Thyroid gland (tissue), 4 donors: ENCODE data around the gene B4GALT5. TPM values are rescaled to one million over a fixed set of nuclear protein-coding genes. Genes with fewer than 3 reads are reported as not detected.
"Not testable (repeated sequence)": the region's sequence is repeated elsewhere in the genome, so short reads cannot be mapped to it uniquely, and the experiment has no call there.

Experiments used
- DNase-seq, 2 donors: peaks; one replicate each; pipeline ENCODE4 v3.0.0-alpha.2; 2019
- H3K27ac ChIP-seq, 3 donors: fragments of 200-600 bp; sonication (generic); 1 replicate in 2 of 3; 2 replicates in 1 of 3; pipeline ENCODE4 v1.5.1; 2016 to 2019; ENCODE audit warnings: mild to moderate bottlenecking in 1 of 3, moderate library complexity in 1 of 3
- H3K27me3 ChIP-seq: fragments of 200-600 bp; sonication (generic); one replicate; pipeline ENCODE4 v1.5.1; 2019
- H3K36me3 ChIP-seq, 2 donors: fragments of 200-600 bp; sonication (generic); one replicate each; pipeline ENCODE4 v1.5.1; 2016 to 2019
- H3K4me1 ChIP-seq, 2 donors: fragments of 200-600 bp; sonication (generic); one replicate each; pipeline ENCODE4 v1.5.1; 2017 to 2019
- H3K4me3 ChIP-seq, 3 donors: fragments of 200-600 bp; sonication (generic); replicated peaks in 1 of 3; 1 replicate in 2 of 3; 2 replicates in 1 of 3; pipeline ENCODE4 v1.5.1; 2016; ENCODE audit warnings: mild to moderate bottlenecking in 1 of 3
- H3K9me3 ChIP-seq: fragments of 200-600 bp; sonication (generic); one replicate; pipeline ENCODE4 v1.5.1; 2017
- POLR2A ChIP-seq, 2 donors: fragments of 450-650 bp; IDR thresholded peaks; one replicate each; pipeline ENCODE4 v1.6.1; 2017; ENCODE audit warnings: antibody characterized with exemption in 2 of 2, mild to moderate bottlenecking in 2 of 2, moderate library complexity in 1 of 2
- WGBS, 2 donors: methylation state at CpG; one replicate each; pipeline ENCODE4 v1.1.5; 2017; 5-methylcytosine and 5-hydroxymethylcytosine counted together
- intact Hi-C: fragments of 100-400 bp; cut with DNase I; formaldehyde crosslinking; loops from one replicate; pipeline ENCODE4 v1.15.1; 2023
- total RNA-seq, 4 donors: library from RNA; depleted of rRNA; stranded (reverse); fragments of >200 nt; gene quantifications; one replicate each; pipeline ENCODE4 v1.2.3, GENCODE V29; 2016
- TF ChIP-seq, protein P1 (sequence below), 6 experiments: fragments of 200-600 bp in 3 of 6; fragments of 450-650 bp in 3 of 6; sonication (generic) in 3 of 6; IDR thresholded peaks; one replicate each; pipeline ENCODE4 v1.5.1; 2016 to 2019; ENCODE audit warnings: antibody characterized with exemption in 6 of 6, mild to moderate bottlenecking in 2 of 6, inconsistent platforms in 1 of 6, moderate library complexity in 1 of 6

The B4GALT5 gene
- total RNA-seq, 4 donors from 2014 or later, result 11.5 to 22.2 (median 17.6) TPM

- Histone ChIP-seq H3K9me3 (no peaks in the 10 kb centered on the region), H3K36me3 (no peaks in the 10 kb centered on the region), H3K27ac (peak overlapping the region in 2 of 3 donors; percentile 39 to 45), H3K4me1 (peaks cover 6 to 15% of the 10 kb centered on the region in 2 donors), H3K27me3 (no peaks in the 10 kb centered on the region), H3K4me3 (no peak overlapping the region)
- DNase-seq, result peak; percentile 68 to 69
- TF ChIP-seq, protein P1, sequence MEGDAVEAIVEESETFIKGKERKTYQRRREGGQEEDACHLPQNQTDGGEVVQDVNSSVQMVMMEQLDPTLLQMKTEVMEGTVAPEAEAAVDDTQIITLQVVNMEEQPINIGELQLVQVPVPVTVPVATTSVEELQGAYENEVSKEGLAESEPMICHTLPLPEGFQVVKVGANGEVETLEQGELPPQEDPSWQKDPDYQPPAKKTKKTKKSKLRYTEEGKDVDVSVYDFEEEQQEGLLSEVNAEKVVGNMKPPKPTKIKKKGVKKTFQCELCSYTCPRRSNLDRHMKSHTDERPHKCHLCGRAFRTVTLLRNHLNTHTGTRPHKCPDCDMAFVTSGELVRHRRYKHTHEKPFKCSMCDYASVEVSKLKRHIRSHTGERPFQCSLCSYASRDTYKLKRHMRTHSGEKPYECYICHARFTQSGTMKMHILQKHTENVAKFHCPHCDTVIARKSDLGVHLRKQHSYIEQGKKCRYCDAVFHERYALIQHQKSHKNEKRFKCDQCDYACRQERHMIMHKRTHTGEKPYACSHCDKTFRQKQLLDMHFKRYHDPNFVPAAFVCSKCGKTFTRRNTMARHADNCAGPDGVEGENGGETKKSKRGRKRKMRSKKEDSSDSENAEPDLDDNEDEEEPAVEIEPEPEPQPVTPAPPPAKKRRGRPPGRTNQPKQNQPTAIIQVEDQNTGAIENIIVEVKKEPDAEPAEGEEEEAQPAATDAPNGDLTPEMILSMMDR (IDR thresholded peaks at IDR 0.05), result no peak
- TF ChIP-seq POLR2A (IDR thresholded peaks at IDR 0.05), result no peak
- intact Hi-C loops, result no loop called here
- WGBS, 2 donors, result 40 to 42% methylated on average over 7 of the region's 7 CpGs
Observed at GRCh38 chr20:49724408-49725223, 10.9 kb upstream of the B4GALT5 start.

- H3K36me3 ChIP-seq, H3K9me3 ChIP-seq, DNase-seq, H3K27ac ChIP-seq, intact Hi-C loops, H3K27me3 ChIP-seq, H3K4me3 ChIP-seq: not testable (repeated sequence)
- peaks cover 6 to 15% of the 10 kb centered on the region in 2 donors for H3K4me1 ChIP-seq
- 93 to 95% methylated on average over 6 of the region's 6 CpGs for WGBS, 2 donors
Observed at GRCh38 chr20:49723758-49724157, 10.1 kb upstream of the B4GALT5 start.

DNA sequence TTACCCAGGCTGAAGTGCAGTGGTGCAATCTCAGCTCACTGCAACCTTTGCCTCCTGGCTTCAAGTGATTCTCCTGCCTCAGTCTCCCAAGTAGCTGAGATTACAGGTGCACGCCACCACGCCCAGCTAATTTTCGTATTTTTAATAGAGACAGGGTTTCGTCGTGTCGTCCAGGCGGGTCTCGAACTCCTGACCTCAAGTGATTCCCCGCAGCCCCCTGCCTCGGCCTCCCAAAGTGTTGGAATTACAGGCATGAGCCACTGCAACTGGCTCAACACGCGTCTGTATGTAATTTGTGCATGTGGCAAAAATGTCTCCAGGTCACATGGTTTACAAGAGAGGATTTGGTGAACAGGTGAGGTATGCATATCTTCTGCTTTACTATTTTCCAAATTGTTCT is 7.6 kb upstream of the B4GALT5 start:
- H3K4me3 ChIP-seq, H3K36me3 ChIP-seq, H3K9me3 ChIP-seq, H3K27ac ChIP-seq, DNase-seq, intact Hi-C loops, H3K27me3 ChIP-seq: not testable (repeated sequence)
- H3K4me1 ChIP-seq, result peaks cover 6 to 11% of the 10 kb centered on the region in 2 donors
- WGBS, 2 donors, result 89 to 97% methylated on average over 12 of the region's 12 CpGs

GRCh38 chr20:49715466-49715865 is 1.8 kb upstream of the B4GALT5 start:
- H3K36me3 ChIP-seq, result no peaks in the 10 kb centered on the region
- peaks cover 14 to 18% of the 10 kb centered on the region in 2 donors for H3K4me1 ChIP-seq
- H3K4me3 ChIP-seq, result no peak overlapping the region
- H3K27ac ChIP-seq, result no peak overlapping the region
- H3K9me3 ChIP-seq, result no peaks in the 10 kb centered on the region
- DNase-seq, result no peak
- no peaks in the 10 kb centered on the region for H3K27me3 ChIP-seq
- WGBS, 2 donors, result 87 to 94% methylated on average over 7 of the region's 7 CpGs
- intact Hi-C loops, result loop anchor here (10.0 kb wide), 1 partner anchor 91 kb away; no protein-coding TSS in a partner anchor
- no peak for TF ChIP-seq POLR2A (IDR thresholded peaks at IDR 0.05)
- TF ChIP-seq, protein P1 (IDR thresholded peaks at IDR 0.05), result no peak

DNA sequence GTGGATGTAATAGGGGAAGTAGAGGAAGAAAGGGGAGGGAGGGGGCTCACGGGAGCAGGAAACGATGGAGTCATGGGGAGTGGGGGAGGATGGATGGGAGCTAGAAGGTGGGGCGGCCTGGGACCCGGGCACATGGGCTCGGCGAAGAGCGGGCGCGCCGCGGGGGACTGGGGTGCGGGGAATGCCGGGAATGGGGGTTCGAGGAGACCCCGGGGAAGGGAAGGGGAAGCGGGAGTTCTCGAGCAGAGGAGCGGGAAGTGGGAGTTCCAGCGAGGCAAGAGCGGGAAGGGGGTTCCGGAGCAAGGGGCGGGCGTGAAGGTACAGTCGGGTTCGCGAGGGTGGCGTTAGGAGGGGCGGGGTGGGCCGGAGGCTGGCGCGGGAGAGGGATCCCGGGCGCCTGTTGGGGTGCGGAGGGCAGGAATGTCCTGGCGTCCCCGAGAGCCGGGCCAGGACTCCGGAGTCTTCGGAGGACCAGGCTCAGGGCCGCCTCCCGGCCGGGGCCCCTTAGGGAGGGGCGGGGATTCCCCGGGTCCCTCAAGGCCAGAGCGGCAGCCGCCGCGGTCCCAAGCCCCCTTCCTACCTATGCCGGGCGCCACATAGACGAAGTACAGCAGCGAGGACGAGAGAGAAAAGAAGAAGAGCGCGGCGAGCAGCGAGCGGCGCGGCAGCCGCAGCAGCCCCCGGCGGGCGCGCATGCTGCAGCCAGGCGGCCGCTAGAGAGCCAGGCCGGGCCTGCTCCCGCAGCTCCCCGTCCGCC is 504 bp downstream of the B4GALT5 start:
- peak; percentile 32 to 45 for DNase-seq
- no peaks in the 10 kb centered on the region for H3K27me3 ChIP-seq
- no peaks in the 10 kb centered on the region for H3K36me3 ChIP-seq
- peak overlapping the region; percentile 56 to 82 (median 72) for H3K27ac ChIP-seq
- peak overlapping the region; percentile 40 to 83 (median 75) for H3K4me3 ChIP-seq
- intact Hi-C loops, result loop anchor here (5.0 to 10.0 kb wide), 2 partner anchors 88 to 109 kb away; no protein-coding TSS in a partner anchor
- TF ChIP-seq, protein P1 (IDR thresholded peaks at IDR 0.05), result peak in 2 of 6 experiments; percentile 2 to 4
- TF ChIP-seq POLR2A (IDR thresholded peaks at IDR 0.05), result no peak
- 0 to 1% methylated on average over 37 to 39 of the region's 71 CpGs for WGBS, 2 donors
- H3K9me3 ChIP-seq, result no peaks in the 10 kb centered on the region
- peaks cover 14 to 18% of the 10 kb centered on the region in 2 donors for H3K4me1 ChIP-seq
